ENCODE data around the gene PRXL2C.

GRCh38 chr9:96603305-96604003 lies 51.7 kb downstream of the PRXL2C start:
- TF ChIP-seq CTCF (IDR thresholded peaks at IDR 0.05; ENCODE audit: insufficient read depth, low read depth, low read length) (no peak), EZH2 (IDR thresholded peaks at IDR 0.05; ENCODE audit: insufficient read depth, low read length) (no peak)
